GM19438 (cell line): ENCODE measurements around the gene LY6G5C.

Experiments
- ATAC-seq: cut with Tn5 transposase; IDR thresholded peaks from one replicate; pipeline ENCODE4 v1.9.1; 2021; ENCODE audit warnings: low read depth; ENCODE audit not compliant: unreplicated experiment

The LY6G5C gene

DNA sequence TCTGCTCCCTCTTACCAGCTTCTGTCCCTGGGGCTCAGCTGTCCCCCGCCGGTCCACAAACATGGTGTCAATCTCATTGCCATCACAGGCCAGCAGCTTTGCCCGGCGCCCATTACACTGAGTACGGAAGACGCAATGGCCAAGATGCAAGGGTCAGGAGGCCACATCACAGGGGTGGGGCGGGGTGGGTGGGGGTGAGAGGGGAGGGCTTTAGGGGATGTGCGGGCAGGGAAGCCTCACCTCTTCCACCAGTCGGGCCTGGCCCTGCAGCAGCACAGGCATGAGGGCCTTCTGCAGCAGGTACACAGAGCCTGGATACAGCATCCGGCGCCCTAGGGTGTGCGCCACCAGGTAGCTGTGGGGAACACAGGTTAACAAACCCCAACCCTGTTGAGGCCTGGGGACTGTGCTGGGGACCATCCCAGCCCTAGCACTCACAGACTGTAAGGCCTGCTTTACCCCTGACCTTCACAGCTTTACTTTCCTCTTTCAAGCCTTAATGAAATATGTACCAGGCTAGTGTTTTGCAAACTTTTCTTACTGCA is 10.8 kb upstream of the LY6G5C start:
- ATAC-seq, result no peak

GRCh38 chr6:31691078-31691463 is 10.2 kb upstream of the LY6G5C start:
- ATAC-seq, result no peak

- no peak for ATAC-seq
These were observed 9.6 kb upstream of the LY6G5C start for GRCh38 chr6:31690231-31691077.

DNA sequence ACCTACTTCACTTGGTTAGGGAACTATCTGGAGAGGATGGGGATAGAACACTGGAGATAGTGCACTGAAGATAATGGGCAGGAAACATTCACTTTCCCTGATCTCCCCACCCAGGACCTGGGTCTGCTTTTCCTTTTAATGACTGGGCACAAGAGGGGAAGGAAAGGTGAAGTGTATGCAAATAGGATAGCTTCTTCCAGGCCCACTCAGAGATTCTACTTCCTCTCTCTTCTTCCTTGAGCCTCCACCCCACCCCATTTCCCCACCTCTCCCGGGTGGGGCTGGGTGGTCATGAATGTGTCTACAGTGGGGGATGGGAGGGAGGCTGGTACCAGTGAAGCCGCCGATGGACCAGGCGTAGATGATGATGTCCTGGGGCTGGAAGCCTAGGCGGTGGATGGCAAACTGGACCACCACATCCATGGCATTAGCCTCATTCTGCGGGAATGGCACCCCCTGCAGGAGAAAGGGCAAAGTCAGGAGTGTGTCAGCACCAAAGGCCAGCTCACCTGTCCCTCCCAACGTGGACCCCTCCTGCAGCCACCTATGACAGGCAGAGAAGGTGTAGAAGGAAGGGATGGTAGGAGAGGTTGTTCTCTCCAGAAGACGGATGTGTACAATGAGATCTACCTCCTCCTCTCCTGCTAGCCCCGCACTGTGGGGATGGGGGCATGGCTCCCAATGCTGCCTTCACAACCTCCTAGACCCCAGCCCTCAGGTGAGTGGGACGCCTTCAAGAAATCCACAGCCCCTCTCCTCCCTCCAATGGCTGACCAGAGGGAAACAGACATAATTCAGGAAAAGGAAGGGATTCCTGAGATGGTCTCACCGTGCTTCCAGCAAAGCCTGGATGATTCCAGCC is 8.6 kb upstream of the LY6G5C start:
- ATAC-seq, result no peak

GRCh38 chr6:31687860-31688693 is 7.2 kb upstream of the LY6G5C start:
- no peak for ATAC-seq

GRCh38 chr6:31687321-31687720 is 6.5 kb upstream of the LY6G5C start:
- ATAC-seq, result no peak

GRCh38 chr6:31686483-31686882 is 5.6 kb upstream of the LY6G5C start:
- no peak for ATAC-seq

DNA sequence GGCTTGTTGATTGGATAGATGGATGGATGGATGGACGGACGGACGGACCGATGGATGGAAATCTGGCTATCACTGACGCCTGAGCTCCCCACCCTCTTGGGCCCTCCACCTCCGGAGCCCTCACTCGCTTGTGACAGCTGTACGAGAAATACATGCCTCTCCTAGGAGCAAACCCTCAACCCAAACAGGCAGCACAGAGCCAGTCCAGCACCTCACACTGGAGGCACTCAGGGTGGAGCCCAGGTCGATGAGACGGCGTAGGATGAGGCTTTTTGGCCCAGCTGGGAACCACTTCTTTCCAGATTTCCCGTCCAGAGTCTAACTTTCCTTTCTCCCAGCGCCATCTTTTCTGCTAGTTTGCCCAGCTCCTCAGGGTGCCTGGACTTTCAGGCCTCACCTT is 2.7 kb upstream of the LY6G5C start:
- ATAC-seq, result no peak

- no peak for ATAC-seq
These were observed 336 bp upstream of the LY6G5C start for GRCh38 chr6:31681135-31681671.

GRCh38 chr6:31677955-31678354 is 2.9 kb downstream of the LY6G5C start:
- no peak for ATAC-seq

DNA sequence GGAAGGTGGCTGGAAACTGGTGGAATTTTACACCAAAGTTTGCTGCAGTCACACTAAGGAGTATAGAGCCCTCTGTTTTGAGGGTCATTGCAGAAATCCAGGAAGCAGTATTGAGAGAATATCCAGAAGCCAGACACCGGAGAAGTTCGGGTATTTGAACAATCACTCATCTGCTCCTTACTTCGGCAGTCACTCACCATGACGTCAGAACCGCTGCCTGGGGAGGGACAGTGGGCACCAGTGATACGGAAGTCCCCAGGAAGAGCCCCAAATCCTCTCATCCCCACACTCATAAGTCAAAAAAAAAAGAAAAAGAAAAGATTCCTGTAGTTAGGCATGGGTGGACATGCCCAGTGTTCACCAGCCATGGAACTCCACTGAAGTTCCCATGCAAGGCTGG is 4.0 kb downstream of the LY6G5C start:
- ATAC-seq, result no peak

- ATAC-seq, result no peak
These were observed 4.5 kb downstream of the LY6G5C start for GRCh38 chr6:31676322-31676903.

DNA sequence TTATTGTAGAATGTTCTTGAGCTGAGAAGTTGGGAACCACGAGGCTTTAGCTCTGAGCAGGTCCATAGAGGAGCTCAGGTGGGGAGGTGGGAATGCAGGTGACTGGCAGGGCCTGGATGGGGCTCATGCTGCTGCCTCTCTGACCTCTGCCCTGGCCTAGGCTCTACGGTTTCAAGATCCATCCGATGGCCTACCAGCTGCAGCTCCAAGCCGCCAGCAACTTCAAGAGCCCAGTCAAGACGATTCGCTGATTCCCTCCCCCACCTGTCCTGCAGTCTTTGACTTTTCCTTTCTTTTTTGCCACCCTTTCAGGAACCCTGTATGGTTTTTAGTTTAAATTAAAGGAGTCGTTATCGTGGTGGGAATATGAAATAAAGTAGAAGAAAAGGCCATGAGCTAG is 11.2 kb downstream of the LY6G5C start, which contains the start of gene LY6G5B:
TSS of gene LY6G5B (plus strand) at position 301 of the 400 bp plus-strand sequence. CDS start 975 bp downstream, outside the sequence.
- ATAC-seq, result no peak

- ATAC-seq, result no peak
These were observed 14.4 kb downstream of the LY6G5C start for GRCh38 chr6:31666337-31666965.

DNA sequence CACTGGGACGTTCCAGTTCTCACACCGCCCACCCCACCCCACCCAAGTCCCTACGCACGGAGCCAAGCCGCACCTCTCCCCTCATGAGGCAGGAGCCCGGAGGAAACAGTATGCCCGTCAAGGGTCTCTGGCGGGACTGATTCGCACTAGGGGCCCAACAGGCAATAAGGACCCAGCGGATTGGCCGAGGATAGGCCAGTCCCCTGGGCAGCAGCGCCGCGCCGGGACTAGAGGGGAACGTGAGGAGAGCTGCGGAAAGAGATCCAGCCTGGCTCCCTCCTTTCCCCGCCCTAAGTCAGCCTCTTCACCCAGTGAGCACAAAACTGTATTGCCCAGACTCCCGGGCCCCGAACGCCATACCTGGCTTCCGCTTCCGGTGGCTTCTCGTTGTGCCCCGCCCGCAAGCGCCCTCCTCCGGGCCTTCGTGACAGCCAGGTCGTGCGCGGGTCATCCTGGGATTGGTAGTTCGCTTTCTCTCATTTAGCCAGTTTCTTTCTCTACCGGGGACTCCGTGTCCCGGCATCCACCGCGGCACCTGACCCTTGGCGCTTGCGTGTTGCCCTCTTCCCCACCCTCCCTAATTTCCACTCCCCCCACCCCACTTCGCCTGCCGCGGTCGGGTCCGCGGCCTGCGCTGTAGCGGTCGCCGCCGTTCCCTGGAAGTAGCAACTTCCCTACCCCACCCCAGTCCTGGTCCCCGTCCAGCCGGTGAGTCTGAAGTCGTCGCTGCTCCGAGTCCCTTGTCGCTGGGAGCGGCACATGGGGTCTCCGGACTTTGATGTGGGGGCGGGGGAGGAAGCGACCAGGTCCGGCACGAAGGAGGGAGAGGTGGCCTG is 15.1 kb downstream of the LY6G5C start, which contains the start of gene CSNK2B:
TSS of gene CSNK2B (plus strand) at position 580 of the 836 bp plus-strand sequence. CDS start 752 bp downstream, outside the sequence.
- ATAC-seq, result peak; percentile 76

DNA sequence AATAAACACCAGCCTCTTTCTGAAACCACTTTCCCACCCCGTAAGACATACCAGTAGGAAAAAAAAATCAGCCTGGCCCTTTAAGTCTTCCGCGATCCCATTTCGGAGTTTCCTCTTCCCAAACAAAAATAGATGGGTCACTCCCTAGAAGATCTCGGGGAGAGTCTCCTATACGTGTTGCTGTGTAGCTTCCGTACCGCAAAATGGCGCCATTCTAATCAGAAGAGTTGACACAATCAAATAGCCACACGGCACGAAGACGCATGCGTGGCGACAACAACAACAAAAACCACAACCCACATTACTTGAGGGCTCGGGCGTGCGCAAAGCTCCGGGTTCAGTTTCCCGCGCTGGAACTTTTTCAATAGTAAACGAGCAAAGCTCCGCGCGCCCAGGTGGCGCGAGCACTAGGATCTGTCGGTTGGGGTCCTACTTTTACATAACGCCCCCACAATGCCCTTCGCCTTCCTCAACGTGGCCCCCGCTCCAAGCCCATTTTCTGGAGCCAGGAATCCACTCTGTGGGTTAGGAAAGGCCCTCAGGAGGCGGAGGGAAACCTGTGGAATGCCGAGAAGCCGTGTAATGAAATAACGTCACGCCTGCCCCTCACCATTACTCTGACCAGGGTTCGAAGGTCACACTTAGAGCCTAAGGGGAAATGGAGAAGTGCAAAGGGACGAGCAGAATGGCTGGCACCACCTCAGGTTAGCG is 15.9 kb downstream of the LY6G5C start, which contains the start of gene GPANK1:
TSS of gene GPANK1 (minus strand) at position 208 of the 711 bp plus-strand sequence. CDS start 519 bp downstream, outside the sequence.
- ATAC-seq, result peak; percentile 2

DNA sequence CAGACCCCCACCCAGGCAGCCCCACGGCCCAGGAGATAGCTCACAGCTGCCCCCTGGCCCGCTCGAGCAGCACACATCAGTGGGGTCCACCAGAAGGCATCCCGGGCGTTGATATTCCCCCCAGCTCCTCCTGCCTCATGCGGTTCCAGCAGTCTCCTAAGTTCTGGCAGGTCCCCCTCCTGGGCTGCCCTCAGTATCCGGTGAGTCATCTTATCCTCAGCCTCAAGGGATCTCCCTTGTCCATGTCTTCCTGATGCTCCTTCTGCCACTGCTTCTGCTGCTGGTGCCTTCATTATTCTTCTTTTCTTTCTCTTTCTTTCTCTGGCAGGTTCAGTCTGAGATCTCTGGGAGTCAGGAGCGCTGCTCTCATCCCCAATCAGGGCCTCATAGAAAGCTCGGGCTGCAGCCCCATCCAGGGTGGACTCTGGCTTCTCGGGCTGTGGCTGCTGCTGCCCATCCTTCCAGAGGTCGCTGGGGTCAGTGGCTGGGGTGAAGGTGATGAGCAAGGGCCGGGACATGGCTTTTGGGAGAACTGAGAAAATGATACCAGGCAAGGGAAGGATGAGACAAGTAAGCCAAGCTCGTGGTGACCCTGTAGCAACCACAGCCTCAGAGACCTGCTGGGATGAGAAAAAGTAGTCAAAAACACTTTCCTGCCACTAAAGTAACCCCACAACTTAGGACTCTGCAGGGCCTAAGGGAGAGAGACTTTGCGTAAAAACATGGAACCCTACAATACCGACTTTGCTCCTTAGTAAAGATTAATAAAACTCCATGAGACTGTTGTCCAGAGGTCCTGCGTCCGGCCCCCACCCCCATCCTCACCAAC is 16.7 kb downstream of the LY6G5C start:
- ATAC-seq, result no peak
